NCI-H446 treated with DMSO at 0.1 percent for 48 hours (cell line): ENCODE results near the gene SDHA.
"Not testable (repeated sequence)": the region's sequence is repeated elsewhere in the genome, so short reads cannot be mapped to it uniquely, and the experiment has no call there.

Experiments used
- DNase-seq: peaks from one replicate; lab custom pipeline; 2025; lab: John Stamatoyannopoulos, UW

SDHA gene

GRCh38 chr5:257148-257547 lies 39.0 kb downstream of the SDHA start:
- no peak for DNase-seq

GRCh38 chr5:263275-263974 lies 45.3 kb downstream of the SDHA start:
- not testable (repeated sequence) for DNase-seq

- DNase-seq, result no peak
Measured at GRCh38 chr5:264338-264737, 46.2 kb downstream of the SDHA start.

GRCh38 chr5:266311-267026 lies 48.3 kb downstream of the SDHA start:
- not testable (repeated sequence) for DNase-seq

- DNase-seq, result no peak
Measured at GRCh38 chr5:267716-268115, 49.6 kb downstream of the SDHA start.

GRCh38 chr5:270340-270739 lies 52.2 kb downstream of the SDHA start:
- DNase-seq, result no peak

- DNase-seq, result not testable (repeated sequence)
Measured at GRCh38 chr5:271828-272167, 53.7 kb downstream of the SDHA start.

GRCh38 chr5:273091-273490 lies 55.0 kb downstream of the SDHA start:
- DNase-seq, result not testable (repeated sequence)

- not testable (repeated sequence) for DNase-seq
Measured at GRCh38 chr5:273491-273890, 55.4 kb downstream of the SDHA start.

- not testable (repeated sequence) for DNase-seq
Measured at GRCh38 chr5:274346-274745, 56.2 kb downstream of the SDHA start.

- no peak for DNase-seq
Measured at GRCh38 chr5:278646-279045, 60.5 kb downstream of the SDHA start.

- not testable (repeated sequence) for DNase-seq
Measured at GRCh38 chr5:279051-279665, 61.0 kb downstream of the SDHA start.

GRCh38 chr5:285991-286557 lies 68.0 kb downstream of the SDHA start:
- no peak for DNase-seq

- DNase-seq, result not testable (repeated sequence)
Measured at GRCh38 chr5:290200-290599, 72.1 kb downstream of the SDHA start.

GRCh38 chr5:291345-291744 lies 73.2 kb downstream of the SDHA start:
- DNase-seq, result not testable (repeated sequence)

GRCh38 chr5:294788-295187 lies 76.7 kb downstream of the SDHA start:
- not testable (repeated sequence) for DNase-seq

GRCh38 chr5:296207-296606 lies 78.1 kb downstream of the SDHA start:
- not testable (repeated sequence) for DNase-seq

- DNase-seq, result not testable (repeated sequence)
Measured at GRCh38 chr5:296954-297353, 78.8 kb downstream of the SDHA start.

GRCh38 chr5:297448-297847 lies 79.3 kb downstream of the SDHA start:
- DNase-seq, result not testable (repeated sequence)

GRCh38 chr5:297991-298736 lies 80.0 kb downstream of the SDHA start:
- not testable (repeated sequence) for DNase-seq

- DNase-seq, result no peak
Measured at GRCh38 chr5:298737-299125, 80.6 kb downstream of the SDHA start.

GRCh38 chr5:299921-300320 lies 81.8 kb downstream of the SDHA start:
- DNase-seq, result not testable (repeated sequence)
